Measurements from ENCODE around the gene DLX1.

GRCh38 chr2:172129404-172129803 is 44.1 kb downstream of the DLX1 start:
- TF ChIP-seq, protein P1, sequence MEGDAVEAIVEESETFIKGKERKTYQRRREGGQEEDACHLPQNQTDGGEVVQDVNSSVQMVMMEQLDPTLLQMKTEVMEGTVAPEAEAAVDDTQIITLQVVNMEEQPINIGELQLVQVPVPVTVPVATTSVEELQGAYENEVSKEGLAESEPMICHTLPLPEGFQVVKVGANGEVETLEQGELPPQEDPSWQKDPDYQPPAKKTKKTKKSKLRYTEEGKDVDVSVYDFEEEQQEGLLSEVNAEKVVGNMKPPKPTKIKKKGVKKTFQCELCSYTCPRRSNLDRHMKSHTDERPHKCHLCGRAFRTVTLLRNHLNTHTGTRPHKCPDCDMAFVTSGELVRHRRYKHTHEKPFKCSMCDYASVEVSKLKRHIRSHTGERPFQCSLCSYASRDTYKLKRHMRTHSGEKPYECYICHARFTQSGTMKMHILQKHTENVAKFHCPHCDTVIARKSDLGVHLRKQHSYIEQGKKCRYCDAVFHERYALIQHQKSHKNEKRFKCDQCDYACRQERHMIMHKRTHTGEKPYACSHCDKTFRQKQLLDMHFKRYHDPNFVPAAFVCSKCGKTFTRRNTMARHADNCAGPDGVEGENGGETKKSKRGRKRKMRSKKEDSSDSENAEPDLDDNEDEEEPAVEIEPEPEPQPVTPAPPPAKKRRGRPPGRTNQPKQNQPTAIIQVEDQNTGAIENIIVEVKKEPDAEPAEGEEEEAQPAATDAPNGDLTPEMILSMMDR (conservative IDR thresholded peaks at IDR 0.05), result no peak
- no peak for TF ChIP-seq EZH2 (IDR thresholded peaks at IDR 0.05; ENCODE audit: low read depth)

Data from PC-9 (cell line).